ENCODE data around the gene EIF3B.
"Not testable (repeated sequence)": the region's sequence is repeated elsewhere in the genome, so short reads cannot be mapped to it uniquely, and the experiment has no call there.

- TF ChIP-seq EZH2 (IDR thresholded peaks at IDR 0.05; ENCODE audit: borderline replicate concordance, low read length) = not testable (repeated sequence)
- TF ChIP-seq, protein P1, sequence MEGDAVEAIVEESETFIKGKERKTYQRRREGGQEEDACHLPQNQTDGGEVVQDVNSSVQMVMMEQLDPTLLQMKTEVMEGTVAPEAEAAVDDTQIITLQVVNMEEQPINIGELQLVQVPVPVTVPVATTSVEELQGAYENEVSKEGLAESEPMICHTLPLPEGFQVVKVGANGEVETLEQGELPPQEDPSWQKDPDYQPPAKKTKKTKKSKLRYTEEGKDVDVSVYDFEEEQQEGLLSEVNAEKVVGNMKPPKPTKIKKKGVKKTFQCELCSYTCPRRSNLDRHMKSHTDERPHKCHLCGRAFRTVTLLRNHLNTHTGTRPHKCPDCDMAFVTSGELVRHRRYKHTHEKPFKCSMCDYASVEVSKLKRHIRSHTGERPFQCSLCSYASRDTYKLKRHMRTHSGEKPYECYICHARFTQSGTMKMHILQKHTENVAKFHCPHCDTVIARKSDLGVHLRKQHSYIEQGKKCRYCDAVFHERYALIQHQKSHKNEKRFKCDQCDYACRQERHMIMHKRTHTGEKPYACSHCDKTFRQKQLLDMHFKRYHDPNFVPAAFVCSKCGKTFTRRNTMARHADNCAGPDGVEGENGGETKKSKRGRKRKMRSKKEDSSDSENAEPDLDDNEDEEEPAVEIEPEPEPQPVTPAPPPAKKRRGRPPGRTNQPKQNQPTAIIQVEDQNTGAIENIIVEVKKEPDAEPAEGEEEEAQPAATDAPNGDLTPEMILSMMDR (IDR thresholded peaks at IDR 0.05; ENCODE audit: low read length) = not testable (repeated sequence)
Measured at GRCh38 chr7:2386122-2386521, 31.5 kb downstream of the EIF3B start.
